SK-N-SH treated with all-trans-retinoic acid at 6 μM for 48 hours (cell line): ENCODE results near the gene SVOPL.

Experiments used
- ATAC-seq: fragments of 200-7000 bp; cut with Tn5 transposase; 3 replicates; pipeline ENCODE4 v1.9.1; 2020; ENCODE audit warnings: mild to moderate bottlenecking, moderate library complexity
- ARNTL ChIP-seq: fragments of 450-650 bp; formaldehyde crosslinking; IDR thresholded peaks from 2 replicates; pipeline ENCODE4 v1.5.0; 2020; ENCODE audit warnings: low read depth, mild to moderate bottlenecking, moderate library complexity, borderline replicate concordance
- BACH2 ChIP-seq: fragments of 250-450 bp; sonication (Bioruptor Pico); IDR thresholded peaks from 2 replicates; pipeline ENCODE4 v1.9.0; 2021; ENCODE audit warnings: mild to moderate bottlenecking, borderline replicate concordance
- CSDC2 ChIP-seq: fragments of 250-450 bp; sonication (Bioruptor Pico); IDR thresholded peaks from 2 replicates; pipeline ENCODE4 v1.5.0; 2020; ENCODE audit warnings: mild to moderate bottlenecking, moderate library complexity
- ESRRG ChIP-seq: fragments of 250-450 bp; sonication (Bioruptor Pico); IDR thresholded peaks from 2 replicates; pipeline ENCODE4 v1.6.1; 2021; ENCODE audit warnings: mild to moderate bottlenecking
- GLIS3 ChIP-seq: fragments of 250-450 bp; sonication (Bioruptor Pico); IDR thresholded peaks from 2 replicates; pipeline ENCODE4 v1.5.0; 2020; ENCODE audit warnings: mild to moderate bottlenecking, moderate library complexity
- ISL1 ChIP-seq: fragments of 250-450 bp; sonication (Bioruptor Pico); IDR thresholded peaks from 2 replicates; pipeline ENCODE4 v2.1.2; 2022; ENCODE audit warnings: mild to moderate bottlenecking, moderate library complexity
- OSR1 ChIP-seq: fragments of 250-450 bp; sonication (Bioruptor Pico); IDR thresholded peaks from 2 replicates; pipeline ENCODE4 v1.8.0; 2022; ENCODE audit warnings: moderate library complexity, mild to moderate bottlenecking, inconsistent platforms
- PATZ1 ChIP-seq: fragments of 250-450 bp; sonication (Bioruptor Pico); IDR thresholded peaks from 2 replicates; pipeline ENCODE4 v1.8.0; 2020; ENCODE audit warnings: mild to moderate bottlenecking, moderate library complexity, borderline replicate concordance
- PPARA ChIP-seq: fragments of 250-450 bp; sonication (Bioruptor Pico); IDR thresholded peaks from 2 replicates; pipeline ENCODE4 v1.5.0; 2020; ENCODE audit warnings: mild to moderate bottlenecking, borderline replicate concordance
- RARB ChIP-seq: fragments of 250-450 bp; sonication (Bioruptor Pico); IDR thresholded peaks from 2 replicates; pipeline ENCODE4 v1.8.0; 2021; ENCODE audit warnings: mild to moderate bottlenecking, moderate library complexity
- SNAI2 ChIP-seq: fragments of 250-450 bp; sonication (Bioruptor Pico); IDR thresholded peaks from 2 replicates; pipeline ENCODE4 v1.5.0; 2020; ENCODE audit warnings: mild to moderate bottlenecking, moderate library complexity
- TCF4 ChIP-seq: fragments of 250-450 bp; sonication (Bioruptor Pico); IDR thresholded peaks from 2 replicates; pipeline ENCODE4 v1.8.0; 2021; ENCODE audit warnings: mild to moderate bottlenecking, moderate library complexity, borderline replicate concordance
- TOX ChIP-seq: fragments of 250-450 bp; sonication (Bioruptor Pico); IDR thresholded peaks from 2 replicates; pipeline ENCODE4 v1.8.0; 2021; ENCODE audit warnings: mild to moderate bottlenecking, moderate library complexity, borderline replicate concordance
- ZC3H10 ChIP-seq: fragments of 250-450 bp; sonication (Bioruptor Pico); IDR thresholded peaks from 2 replicates; pipeline ENCODE4 v1.5.1; 2021; ENCODE audit warnings: mild to moderate bottlenecking, moderate library complexity
- ZFP3 ChIP-seq: fragments of 250-450 bp; sonication (Bioruptor Pico); IDR thresholded peaks from 2 replicates; pipeline ENCODE4 v1.5.0; 2020; ENCODE audit warnings: mild to moderate bottlenecking, moderate library complexity
- ZFP30 ChIP-seq: fragments of 450-650 bp; formaldehyde crosslinking; IDR thresholded peaks from 2 replicates; pipeline ENCODE4 v1.5.0; 2022; ENCODE audit warnings: mild to moderate bottlenecking, moderate library complexity
- ZNF565 ChIP-seq: fragments of 450-650 bp; formaldehyde crosslinking; conservative IDR thresholded peaks from 2 replicates; pipeline ENCODE4 v1.5.0; 2020; ENCODE audit warnings: low read depth, mild to moderate bottlenecking, moderate library complexity
- ZNF70 ChIP-seq: fragments of 450-650 bp; formaldehyde crosslinking; IDR thresholded peaks from 2 replicates; pipeline ENCODE4 v1.5.0; 2020; ENCODE audit warnings: mild to moderate bottlenecking, moderate library complexity
- ZNF8 ChIP-seq: fragments of 450-650 bp; formaldehyde crosslinking; IDR thresholded peaks from 2 replicates; pipeline ENCODE4 v1.5.0; 2020; ENCODE audit warnings: mild to moderate bottlenecking, moderate library complexity
- TF ChIP-seq, protein P1 (sequence below): fragments of 250-450 bp; sonication (Bioruptor Pico); IDR thresholded peaks from 2 replicates; pipeline ENCODE4 v1.5.0; 2020; ENCODE audit warnings: mild to moderate bottlenecking, moderate library complexity
- TF ChIP-seq, protein P2 (sequence below): fragments of 250-450 bp; sonication (Bioruptor Pico); IDR thresholded peaks from 2 replicates; pipeline ENCODE4 v1.5.1; 2021; ENCODE audit warnings: mild to moderate bottlenecking, moderate library complexity
- TF ChIP-seq, protein P3 (sequence below): fragments of 250-450 bp; sonication (Bioruptor Pico); IDR thresholded peaks from 2 replicates; pipeline ENCODE4 v1.8.0; 2021; ENCODE audit warnings: low read depth, mild to moderate bottlenecking, moderate library complexity, borderline replicate concordance
- TF ChIP-seq, protein P4 (sequence below): fragments of 250-450 bp; sonication (Bioruptor Pico); IDR thresholded peaks from 2 replicates; pipeline ENCODE4 v1.5.1; 2020; ENCODE audit warnings: low read depth, mild to moderate bottlenecking, moderate library complexity

SVOPL gene

GRCh38 chr7:138665669-138666140, 35.5 kb downstream of the SVOPL start:
- no peak for ATAC-seq
- TF ChIP-seq OSR1 (CRISPR knock-in tag) (no peak), GLIS3 (0 out of 2 replicates have a peak, but pooled peaks have one; percentile 76), ARNTL (no peak), CSDC2 (peak; percentile 68; the same call in 1 of the 2 replicates), ZNF70 (CRISPR knock-in tag) (no peak), SNAI2 (CRISPR knock-in tag) (peak; percentile 98), ZFP3 (peak; percentile 34; the same call in 1 of the 2 replicates), ZFP30 (no peak), ZNF565 (no peak), ISL1 (CRISPR knock-in tag) (peak; percentile 40), PATZ1 (no peak), TCF4 (CRISPR knock-in tag) (no peak), TOX (CRISPR knock-in tag) (no peak), RARB (no peak), PPARA (no peak), ZC3H10 (no peak), ZNF8 (CRISPR knock-in tag) (no peak), ESRRG (CRISPR knock-in tag) (0 out of 2 replicates have a peak, but pooled peaks have one; percentile 72), BACH2 (CRISPR knock-in tag) (peak; percentile 74; the same call in 1 of the 2 replicates)
- TF ChIP-seq, protein P1, sequence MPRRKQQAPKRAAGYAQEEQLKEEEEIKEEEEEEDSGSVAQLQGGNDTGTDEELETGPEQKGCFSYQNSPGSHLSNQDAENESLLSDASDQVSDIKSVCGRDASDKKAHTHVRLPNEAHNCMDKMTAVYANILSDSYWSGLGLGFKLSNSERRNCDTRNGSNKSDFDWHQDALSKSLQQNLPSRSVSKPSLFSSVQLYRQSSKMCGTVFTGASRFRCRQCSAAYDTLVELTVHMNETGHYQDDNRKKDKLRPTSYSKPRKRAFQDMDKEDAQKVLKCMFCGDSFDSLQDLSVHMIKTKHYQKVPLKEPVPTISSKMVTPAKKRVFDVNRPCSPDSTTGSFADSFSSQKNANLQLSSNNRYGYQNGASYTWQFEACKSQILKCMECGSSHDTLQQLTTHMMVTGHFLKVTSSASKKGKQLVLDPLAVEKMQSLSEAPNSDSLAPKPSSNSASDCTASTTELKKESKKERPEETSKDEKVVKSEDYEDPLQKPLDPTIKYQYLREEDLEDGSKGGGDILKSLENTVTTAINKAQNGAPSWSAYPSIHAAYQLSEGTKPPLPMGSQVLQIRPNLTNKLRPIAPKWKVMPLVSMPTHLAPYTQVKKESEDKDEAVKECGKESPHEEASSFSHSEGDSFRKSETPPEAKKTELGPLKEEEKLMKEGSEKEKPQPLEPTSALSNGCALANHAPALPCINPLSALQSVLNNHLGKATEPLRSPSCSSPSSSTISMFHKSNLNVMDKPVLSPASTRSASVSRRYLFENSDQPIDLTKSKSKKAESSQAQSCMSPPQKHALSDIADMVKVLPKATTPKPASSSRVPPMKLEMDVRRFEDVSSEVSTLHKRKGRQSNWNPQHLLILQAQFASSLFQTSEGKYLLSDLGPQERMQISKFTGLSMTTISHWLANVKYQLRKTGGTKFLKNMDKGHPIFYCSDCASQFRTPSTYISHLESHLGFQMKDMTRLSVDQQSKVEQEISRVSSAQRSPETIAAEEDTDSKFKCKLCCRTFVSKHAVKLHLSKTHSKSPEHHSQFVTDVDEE: peak; percentile 89; the same call in 1 of the 2 replicates
- TF ChIP-seq, protein P2, sequence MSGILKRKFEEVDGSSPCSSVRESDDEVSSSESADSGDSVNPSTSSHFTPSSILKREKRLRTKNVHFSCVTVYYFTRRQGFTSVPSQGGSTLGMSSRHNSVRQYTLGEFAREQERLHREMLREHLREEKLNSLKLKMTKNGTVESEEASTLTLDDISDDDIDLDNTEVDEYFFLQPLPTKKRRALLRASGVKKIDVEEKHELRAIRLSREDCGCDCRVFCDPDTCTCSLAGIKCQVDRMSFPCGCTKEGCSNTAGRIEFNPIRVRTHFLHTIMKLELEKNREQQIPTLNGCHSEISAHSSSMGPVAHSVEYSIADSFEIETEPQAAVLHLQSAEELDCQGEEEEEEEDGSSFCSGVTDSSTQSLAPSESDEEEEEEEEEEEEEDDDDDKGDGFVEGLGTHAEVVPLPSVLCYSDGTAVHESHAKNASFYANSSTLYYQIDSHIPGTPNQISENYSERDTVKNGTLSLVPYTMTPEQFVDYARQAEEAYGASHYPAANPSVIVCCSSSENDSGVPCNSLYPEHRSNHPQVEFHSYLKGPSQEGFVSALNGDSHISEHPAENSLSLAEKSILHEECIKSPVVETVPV (CRISPR knock-in tag): no peak; the same call in 1 of the 2 replicates
- TF ChIP-seq, protein P3, sequence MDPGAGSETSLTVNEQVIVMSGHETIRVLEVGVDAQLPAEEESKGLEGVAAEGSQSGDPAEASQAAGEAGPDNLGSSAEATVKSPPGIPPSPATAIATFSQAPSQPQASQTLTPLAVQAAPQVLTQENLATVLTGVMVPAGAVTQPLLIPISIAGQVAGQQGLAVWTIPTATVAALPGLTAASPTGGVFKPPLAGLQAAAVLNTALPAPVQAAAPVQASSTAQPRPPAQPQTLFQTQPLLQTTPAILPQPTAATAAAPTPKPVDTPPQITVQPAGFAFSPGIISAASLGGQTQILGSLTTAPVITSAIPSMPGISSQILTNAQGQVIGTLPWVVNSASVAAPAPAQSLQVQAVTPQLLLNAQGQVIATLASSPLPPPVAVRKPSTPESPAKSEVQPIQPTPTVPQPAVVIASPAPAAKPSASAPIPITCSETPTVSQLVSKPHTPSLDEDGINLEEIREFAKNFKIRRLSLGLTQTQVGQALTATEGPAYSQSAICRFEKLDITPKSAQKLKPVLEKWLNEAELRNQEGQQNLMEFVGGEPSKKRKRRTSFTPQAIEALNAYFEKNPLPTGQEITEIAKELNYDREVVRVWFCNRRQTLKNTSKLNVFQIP (CRISPR knock-in tag): peak; percentile 65; the same call in 1 of the 2 replicates
- TF ChIP-seq, protein P4, sequence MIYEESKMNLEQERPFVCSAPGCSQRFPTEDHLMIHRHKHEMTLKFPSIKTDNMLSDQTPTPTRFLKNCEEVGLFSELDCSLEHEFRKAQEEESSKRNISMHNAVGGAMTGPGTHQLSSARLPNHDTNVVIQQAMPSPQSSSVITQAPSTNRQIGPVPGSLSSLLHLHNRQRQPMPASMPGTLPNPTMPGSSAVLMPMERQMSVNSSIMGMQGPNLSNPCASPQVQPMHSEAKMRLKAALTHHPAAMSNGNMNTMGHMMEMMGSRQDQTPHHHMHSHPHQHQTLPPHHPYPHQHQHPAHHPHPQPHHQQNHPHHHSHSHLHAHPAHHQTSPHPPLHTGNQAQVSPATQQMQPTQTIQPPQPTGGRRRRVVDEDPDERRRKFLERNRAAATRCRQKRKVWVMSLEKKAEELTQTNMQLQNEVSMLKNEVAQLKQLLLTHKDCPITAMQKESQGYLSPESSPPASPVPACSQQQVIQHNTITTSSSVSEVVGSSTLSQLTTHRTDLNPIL (CRISPR knock-in tag): peak; percentile 77

- no peak for ATAC-seq
- TF ChIP-seq GLIS3: no peak
- TF ChIP-seq PATZ1: no peak
- TF ChIP-seq BACH2 (CRISPR knock-in tag): no peak
- TF ChIP-seq CSDC2: no peak
- TF ChIP-seq SNAI2 (CRISPR knock-in tag): no peak
These were observed 35.9 kb downstream of the SVOPL start for GRCh38 chr7:138665249-138665648.
